ENCODE measurements around the gene KMT2B. TPM values are rescaled to one million over a fixed set of nuclear protein-coding genes. Genes with fewer than 3 reads are reported as not detected.

The KMT2B gene
- total and polyA plus RNA-seq, 8 donors = 16.7 to 59.9 (median 24.2) TPM

- DNase-seq = peak in 1 of 6 donors; percentile 28
- H3K4me1 ChIP-seq = no peaks in the 10 kb centered on the region
- intact Hi-C loops (cut with DNase I) = loop anchor here in 1 of 3 donors (10.0 kb wide), 1 partner anchor 184 kb away; the partner anchor contains the start of gene TMEM147
- FAIRE-seq = no peak
- H3K36me3 ChIP-seq = peaks cover 11 to 86% (median 71%) of the 10 kb centered on the region in 3 donors
- WGBS, 2 donors = 88 to 90% methylated on average over 18 of the region's 18 CpGs
- no peaks in the 10 kb centered on the region for H3K27me3 ChIP-seq
- no peak overlapping the region for H3K4me3 ChIP-seq
- no peaks in the 10 kb centered on the region for H3K9me3 ChIP-seq
- TF ChIP-seq, protein P1, sequence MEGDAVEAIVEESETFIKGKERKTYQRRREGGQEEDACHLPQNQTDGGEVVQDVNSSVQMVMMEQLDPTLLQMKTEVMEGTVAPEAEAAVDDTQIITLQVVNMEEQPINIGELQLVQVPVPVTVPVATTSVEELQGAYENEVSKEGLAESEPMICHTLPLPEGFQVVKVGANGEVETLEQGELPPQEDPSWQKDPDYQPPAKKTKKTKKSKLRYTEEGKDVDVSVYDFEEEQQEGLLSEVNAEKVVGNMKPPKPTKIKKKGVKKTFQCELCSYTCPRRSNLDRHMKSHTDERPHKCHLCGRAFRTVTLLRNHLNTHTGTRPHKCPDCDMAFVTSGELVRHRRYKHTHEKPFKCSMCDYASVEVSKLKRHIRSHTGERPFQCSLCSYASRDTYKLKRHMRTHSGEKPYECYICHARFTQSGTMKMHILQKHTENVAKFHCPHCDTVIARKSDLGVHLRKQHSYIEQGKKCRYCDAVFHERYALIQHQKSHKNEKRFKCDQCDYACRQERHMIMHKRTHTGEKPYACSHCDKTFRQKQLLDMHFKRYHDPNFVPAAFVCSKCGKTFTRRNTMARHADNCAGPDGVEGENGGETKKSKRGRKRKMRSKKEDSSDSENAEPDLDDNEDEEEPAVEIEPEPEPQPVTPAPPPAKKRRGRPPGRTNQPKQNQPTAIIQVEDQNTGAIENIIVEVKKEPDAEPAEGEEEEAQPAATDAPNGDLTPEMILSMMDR (IDR thresholded peaks at IDR 0.05) = no peak
- no peak for ATAC-seq
- no peak overlapping the region for H3K27ac ChIP-seq
Measured at GRCh38 chr19:35729021-35729420, 11.2 kb downstream of the KMT2B start.

DNA sequence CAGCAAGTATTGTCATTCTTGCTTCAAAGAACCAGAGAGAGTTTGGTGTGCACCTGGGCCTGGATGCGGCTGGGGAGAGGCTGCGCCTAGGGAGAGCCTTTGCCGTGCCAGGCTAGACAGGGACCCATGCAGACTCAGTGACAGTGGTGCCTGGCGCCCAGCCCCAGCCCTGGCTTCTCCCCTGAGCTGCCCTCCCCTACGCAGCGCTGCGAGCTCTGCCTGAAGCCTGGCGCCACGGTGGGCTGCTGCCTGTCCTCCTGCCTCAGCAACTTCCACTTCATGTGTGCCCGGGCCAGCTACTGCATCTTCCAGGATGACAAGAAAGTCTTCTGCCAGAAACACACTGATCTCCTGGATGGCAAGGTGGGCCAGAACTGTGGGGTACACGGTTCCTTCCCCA lies 12.0 kb downstream of the KMT2B start:
- H3K27ac ChIP-seq = no peak overlapping the region
- no peaks in the 10 kb centered on the region for H3K27me3 ChIP-seq
- no peak overlapping the region for H3K4me3 ChIP-seq
- DNase-seq = peak in 1 of 6 donors; percentile 67
- no peak for FAIRE-seq
- 94 to 96% methylated on average over 11 of the region's 11 CpGs for WGBS, 2 donors
- no peaks in the 10 kb centered on the region for H3K4me1 ChIP-seq
- ATAC-seq = no peak
- peaks cover 11 to 78% (median 63%) of the 10 kb centered on the region in 3 donors for H3K36me3 ChIP-seq
- intact Hi-C loops (cut with DNase I) = loop anchor here in 1 of 3 donors (10.0 kb wide), 1 partner anchor 185 kb away; the partner anchor contains the start of gene TMEM147
- TF ChIP-seq, protein P1 (IDR thresholded peaks at IDR 0.05) = no peak
- H3K9me3 ChIP-seq = no peaks in the 10 kb centered on the region

DNA sequence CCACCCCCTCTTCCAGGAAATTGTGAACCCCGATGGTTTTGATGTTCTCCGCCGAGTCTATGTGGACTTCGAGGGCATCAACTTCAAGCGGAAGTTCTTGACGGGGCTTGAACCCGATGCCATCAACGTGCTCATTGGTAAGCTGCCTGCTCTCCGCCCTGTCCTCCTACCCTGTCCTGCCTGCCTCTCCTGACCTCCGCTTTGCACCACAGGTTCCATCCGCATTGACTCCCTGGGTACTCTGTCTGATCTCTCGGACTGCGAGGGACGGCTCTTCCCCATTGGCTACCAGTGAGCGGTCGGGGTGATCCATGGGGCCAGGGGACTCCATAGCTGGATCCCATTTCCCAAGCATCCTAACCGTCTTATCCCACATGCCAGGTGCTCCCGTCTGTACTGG lies 12.5 kb downstream of the KMT2B start:
- 94 to 95% methylated on average over 18 of the region's 18 CpGs for WGBS, 2 donors
- TF ChIP-seq, protein P1 (IDR thresholded peaks at IDR 0.05) = no peak
- no peak for ATAC-seq

GRCh38 chr19:35731353-35731752 lies 13.6 kb downstream of the KMT2B start:
- no peak overlapping the region for H3K4me3 ChIP-seq
- intact Hi-C loops (cut with DNase I) = no loop called here
- ATAC-seq (no peak), DNase-seq (peak in 1 of 6 donors; percentile 55), FAIRE-seq (no peak)
- no peak overlapping the region for H3K27ac ChIP-seq
- no peaks in the 10 kb centered on the region for H3K27me3 ChIP-seq
- peaks cover 11 to 62% (median 49%) of the 10 kb centered on the region in 3 donors for H3K36me3 ChIP-seq
- TF ChIP-seq, protein P1 (IDR thresholded peaks at IDR 0.05) = no peak
- 89 to 90% methylated on average over 9 of the region's 9 CpGs for WGBS, 2 donors
- H3K4me1 ChIP-seq = no peaks in the 10 kb centered on the region
- no peaks in the 10 kb centered on the region for H3K9me3 ChIP-seq

More for the DNA sequence above, 12.5 kb downstream of the KMT2B start:
- Histone ChIP-seq H3K27me3 (no peaks in the 10 kb centered on the region), H3K4me3 (no peak overlapping the region), H3K4me1 (no peaks in the 10 kb centered on the region), H3K27ac (no peak overlapping the region), H3K36me3 (peaks cover 11 to 73% (median 58%) of the 10 kb centered on the region in 3 donors), H3K9me3 (no peaks in the 10 kb centered on the region)
- intact Hi-C loops (cut with DNase I) = no loop called here
- DNase-seq (no peak), FAIRE-seq (no peak)

- Histone ChIP-seq H3K4me1 (no peaks in the 10 kb centered on the region), H3K36me3 (peaks cover 10 to 62% (median 44%) of the 10 kb centered on the region in 3 donors), H3K9me3 (no peaks in the 10 kb centered on the region), H3K4me3 (no peak overlapping the region), H3K27me3 (no peaks in the 10 kb centered on the region), H3K27ac (no peak overlapping the region)
- DNase-seq = peak in 2 of 6 donors; percentile 30 to 60
- 90 to 92% methylated on average over 17 to 21 of the region's 21 CpGs for WGBS, 2 donors
- TF ChIP-seq, protein P1 (IDR thresholded peaks at IDR 0.05) = no peak
- intact Hi-C loops (cut with DNase I) = no loop called here
- no peak for ATAC-seq
- no peak for FAIRE-seq
Measured at GRCh38 chr19:35731779-35732405, 14.1 kb downstream of the KMT2B start.
